GM21528 (cell line): ENCODE data around the gene PNPLA5.
"Not testable (repeated sequence)": the region's sequence is repeated elsewhere in the genome, so short reads cannot be mapped to it uniquely, and the experiment has no call there.

Experiments
- ATAC-seq: cut with Tn5 transposase; IDR thresholded peaks from one replicate; pipeline ENCODE4 v1.9.1; 2021; ENCODE audit warnings: mild to moderate bottlenecking, moderate library complexity; ENCODE audit not compliant: unreplicated experiment, low FRiP score

The PNPLA5 gene

GRCh38 chr22:43903033-43903432 is 11.2 kb upstream of the PNPLA5 start:
- not testable (repeated sequence) for ATAC-seq

- no peak for ATAC-seq
Observed at GRCh38 chr22:43901976-43902643, 10.3 kb upstream of the PNPLA5 start.

- no peak for ATAC-seq
Observed at GRCh38 chr22:43900206-43900605, 8.4 kb upstream of the PNPLA5 start.

GRCh38 chr22:43897751-43898261 is 6.0 kb upstream of the PNPLA5 start:
- no peak for ATAC-seq

- no peak for ATAC-seq
Observed at GRCh38 chr22:43895986-43896645, 4.3 kb upstream of the PNPLA5 start.

GRCh38 chr22:43894122-43894521 is 2.3 kb upstream of the PNPLA5 start:
- no peak for ATAC-seq

GRCh38 chr22:43893266-43893665 is 1.5 kb upstream of the PNPLA5 start:
- no peak for ATAC-seq

- ATAC-seq = no peak
Observed at GRCh38 chr22:43892183-43892894, 526 bp upstream of the PNPLA5 start.

GRCh38 chr22:43890901-43891331 is 897 bp downstream of the PNPLA5 start:
- ATAC-seq = no peak

- ATAC-seq = no peak
Observed at GRCh38 chr22:43889860-43890253, 2.0 kb downstream of the PNPLA5 start.

- ATAC-seq = no peak
Observed at GRCh38 chr22:43889201-43889859, 2.5 kb downstream of the PNPLA5 start.

GRCh38 chr22:43888740-43889139 is 3.1 kb downstream of the PNPLA5 start:
- ATAC-seq = no peak

- no peak for ATAC-seq
Observed at GRCh38 chr22:43887391-43887790, 4.4 kb downstream of the PNPLA5 start.

- no peak for ATAC-seq
Observed at GRCh38 chr22:43886231-43886630, 5.6 kb downstream of the PNPLA5 start.

GRCh38 chr22:43885786-43886185 is 6.0 kb downstream of the PNPLA5 start:
- no peak for ATAC-seq

- ATAC-seq = no peak
Observed at GRCh38 chr22:43885319-43885671, 6.5 kb downstream of the PNPLA5 start.

- no peak for ATAC-seq
Observed at GRCh38 chr22:43884600-43885318, 7.1 kb downstream of the PNPLA5 start.

GRCh38 chr22:43883719-43884415 is 7.9 kb downstream of the PNPLA5 start:
- no peak for ATAC-seq

- ATAC-seq = no peak
Observed at GRCh38 chr22:43883012-43883661, 8.7 kb downstream of the PNPLA5 start.
